ENCODE data around the gene PCID2.

PCID2 gene

DNA sequence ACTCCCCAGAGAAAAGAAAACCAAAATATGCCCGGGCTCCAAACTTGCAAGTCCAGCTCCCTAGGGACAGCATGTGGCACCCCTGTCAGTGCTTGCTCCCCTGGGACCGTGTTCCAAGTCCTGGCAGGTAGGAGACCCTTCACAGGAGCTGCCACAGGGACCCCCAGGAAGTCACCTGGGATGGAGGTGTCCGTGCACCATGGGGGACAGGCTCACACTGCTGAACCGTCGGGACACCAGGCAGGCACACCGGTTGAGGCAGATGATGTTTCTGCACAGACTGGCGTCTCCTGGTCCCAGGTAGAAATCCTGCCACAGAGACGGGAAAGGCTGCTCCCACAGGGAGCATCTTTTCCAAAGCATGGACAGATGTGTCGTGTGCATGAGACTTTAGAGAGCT, 61.7 kb downstream of the PCID2 start:
- no peak overlapping the region for H3K4me3 ChIP-seq (ENCODE audit: low read depth, low read length)
- TF ChIP-seq, protein P1, sequence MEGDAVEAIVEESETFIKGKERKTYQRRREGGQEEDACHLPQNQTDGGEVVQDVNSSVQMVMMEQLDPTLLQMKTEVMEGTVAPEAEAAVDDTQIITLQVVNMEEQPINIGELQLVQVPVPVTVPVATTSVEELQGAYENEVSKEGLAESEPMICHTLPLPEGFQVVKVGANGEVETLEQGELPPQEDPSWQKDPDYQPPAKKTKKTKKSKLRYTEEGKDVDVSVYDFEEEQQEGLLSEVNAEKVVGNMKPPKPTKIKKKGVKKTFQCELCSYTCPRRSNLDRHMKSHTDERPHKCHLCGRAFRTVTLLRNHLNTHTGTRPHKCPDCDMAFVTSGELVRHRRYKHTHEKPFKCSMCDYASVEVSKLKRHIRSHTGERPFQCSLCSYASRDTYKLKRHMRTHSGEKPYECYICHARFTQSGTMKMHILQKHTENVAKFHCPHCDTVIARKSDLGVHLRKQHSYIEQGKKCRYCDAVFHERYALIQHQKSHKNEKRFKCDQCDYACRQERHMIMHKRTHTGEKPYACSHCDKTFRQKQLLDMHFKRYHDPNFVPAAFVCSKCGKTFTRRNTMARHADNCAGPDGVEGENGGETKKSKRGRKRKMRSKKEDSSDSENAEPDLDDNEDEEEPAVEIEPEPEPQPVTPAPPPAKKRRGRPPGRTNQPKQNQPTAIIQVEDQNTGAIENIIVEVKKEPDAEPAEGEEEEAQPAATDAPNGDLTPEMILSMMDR (IDR thresholded peaks at IDR 0.05; ENCODE audit: low read depth, low read length), result no peak

DNA sequence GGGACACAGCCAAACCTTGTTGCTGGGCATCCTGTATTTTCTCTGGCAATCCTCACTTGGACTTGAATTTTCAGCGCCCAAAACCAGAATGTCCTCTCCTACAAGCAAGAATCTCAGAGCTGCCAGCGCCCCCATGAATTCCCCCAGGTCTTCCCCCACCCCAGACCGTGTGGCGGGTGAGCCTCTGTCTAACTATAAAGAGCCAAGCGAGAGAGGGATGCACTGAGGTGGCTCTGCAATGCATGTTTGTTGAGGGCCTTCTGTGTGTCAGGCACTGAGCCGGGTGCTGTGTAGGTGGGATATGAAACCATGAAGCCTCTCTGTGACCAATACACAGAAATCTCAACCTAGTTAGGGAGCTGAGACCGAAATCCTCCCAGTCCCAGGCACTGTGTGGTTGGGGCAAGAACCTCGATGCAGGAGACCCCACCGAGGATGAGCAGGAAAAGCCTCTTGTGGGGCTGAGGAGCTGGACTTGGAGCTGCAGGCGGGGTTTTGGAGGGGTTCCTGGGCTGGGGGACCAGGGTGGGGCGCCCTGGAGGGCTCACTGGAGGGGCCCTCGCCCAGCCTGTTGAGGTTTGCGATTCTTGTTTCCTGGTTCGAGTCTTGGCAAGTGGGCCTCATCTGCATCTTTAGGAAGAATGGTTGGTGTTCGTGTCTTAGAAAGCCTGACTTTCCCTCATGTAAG, 62.4 kb downstream of the PCID2 start:
- H3K4me3 ChIP-seq (ENCODE audit: low read depth, low read length), result no peak overlapping the region
- TF ChIP-seq, protein P1 (IDR thresholded peaks at IDR 0.05; ENCODE audit: low read depth, low read length), result no peak

DNA sequence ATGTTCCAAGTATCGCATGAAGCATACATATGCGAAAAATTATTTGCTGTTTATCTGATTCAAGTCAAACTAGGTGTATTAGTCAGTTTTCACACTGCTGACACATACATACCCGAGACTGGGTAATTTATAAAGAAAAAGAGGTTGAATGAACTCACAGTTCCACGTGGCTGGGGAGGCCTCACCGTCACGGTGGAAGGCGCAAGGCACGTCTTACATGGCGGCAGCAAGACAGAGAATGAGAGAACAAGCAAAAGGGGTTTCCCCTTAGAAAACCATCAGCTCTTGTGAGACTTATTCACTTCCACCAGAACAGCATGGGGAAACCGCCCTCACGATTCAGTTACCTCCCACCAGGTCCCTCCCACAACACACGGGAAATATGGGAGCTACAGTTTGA, 63.0 kb downstream of the PCID2 start:
- H3K4me3 ChIP-seq (ENCODE audit: low read depth, low read length), result no peak overlapping the region
- TF ChIP-seq, protein P1 (IDR thresholded peaks at IDR 0.05; ENCODE audit: low read depth, low read length), result no peak

DNA sequence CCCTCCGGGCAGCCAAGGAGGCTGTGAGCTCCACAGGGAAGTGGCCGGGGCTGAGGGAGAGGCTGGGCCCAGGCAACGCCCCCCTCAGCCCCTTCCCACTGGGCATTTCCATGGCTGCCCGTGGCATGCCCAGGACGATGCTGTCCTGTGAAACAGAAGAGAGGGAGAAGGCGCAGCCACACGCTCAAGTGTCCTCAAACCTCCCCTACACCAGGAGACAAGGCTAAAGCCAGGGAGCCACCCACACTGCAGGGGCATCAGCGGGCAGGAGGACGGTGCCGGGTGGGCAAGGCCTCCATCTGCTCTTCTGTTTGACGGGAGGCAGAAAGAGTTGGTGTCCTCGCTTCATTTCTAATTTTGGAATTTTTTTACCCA, 64.2 kb downstream of the PCID2 start:
- TF ChIP-seq, protein P1 (IDR thresholded peaks at IDR 0.05; ENCODE audit: low read depth, low read length), result no peak
- no peak overlapping the region for H3K4me3 ChIP-seq (ENCODE audit: low read depth, low read length)

DNA sequence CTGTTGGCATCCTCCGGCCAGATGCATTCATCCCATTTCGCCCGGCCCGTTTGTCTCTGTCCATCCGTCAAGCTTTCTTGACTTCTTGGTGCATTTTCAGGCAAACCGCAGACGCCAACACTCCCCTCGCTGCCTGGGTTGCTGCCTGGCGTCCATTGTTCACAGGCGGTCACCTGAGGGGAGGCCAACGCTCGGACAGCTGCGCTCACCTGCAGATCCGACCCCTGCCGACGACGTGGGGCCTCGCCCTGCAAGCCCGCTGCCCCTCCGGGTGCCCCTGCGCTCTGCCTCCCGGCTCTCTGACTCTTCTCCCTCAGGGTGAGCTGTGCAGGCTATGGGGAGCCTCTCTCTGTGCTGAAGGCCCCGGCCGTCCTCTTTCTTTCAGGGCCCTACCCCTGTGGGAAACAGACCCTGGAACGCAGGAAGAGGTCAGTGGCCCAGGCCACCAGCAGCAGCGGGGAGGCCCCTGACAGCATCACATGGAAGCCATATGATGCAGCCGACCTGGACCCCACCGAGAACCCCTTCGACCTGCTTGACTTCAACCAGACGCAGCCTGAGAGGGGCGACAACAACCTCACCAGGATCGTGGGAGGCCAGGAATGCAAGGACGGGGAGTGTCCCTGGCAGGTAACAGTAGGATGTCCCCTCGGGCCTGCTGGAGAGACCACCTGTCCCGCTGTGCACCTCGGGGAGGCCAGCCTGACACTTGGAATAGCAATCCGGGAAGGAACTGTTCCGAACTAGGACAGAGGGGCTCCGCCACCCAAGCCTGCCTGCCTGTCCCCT, 64.8 kb downstream of the PCID2 start:
- TF ChIP-seq, protein P1 (IDR thresholded peaks at IDR 0.05; ENCODE audit: low read depth, low read length), result no peak
- H3K4me3 ChIP-seq (ENCODE audit: low read depth, low read length), result no peak overlapping the region

DNA sequence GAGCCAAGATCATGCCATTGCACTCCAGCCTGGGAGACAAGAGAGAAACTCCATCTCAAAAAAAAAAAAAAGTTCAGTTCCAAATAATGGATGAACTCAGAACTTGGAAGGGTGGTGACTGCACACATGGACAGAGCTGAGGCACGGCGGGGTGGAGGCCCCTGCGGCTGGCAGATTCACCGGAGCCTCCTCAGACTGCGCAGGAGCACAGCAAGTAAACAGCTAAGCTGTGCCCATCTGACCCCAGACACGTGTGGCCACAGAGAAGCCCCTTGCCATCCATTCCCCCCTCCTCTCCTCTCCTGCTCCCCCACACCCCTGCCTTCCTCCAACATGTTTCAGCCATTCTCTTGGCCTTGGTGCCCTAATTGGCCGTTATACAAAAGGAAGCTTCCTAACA, 65.6 kb downstream of the PCID2 start:
- no peak overlapping the region for H3K4me3 ChIP-seq (ENCODE audit: low read depth, low read length)
- TF ChIP-seq, protein P1 (IDR thresholded peaks at IDR 0.05; ENCODE audit: low read depth, low read length), result no peak

DNA sequence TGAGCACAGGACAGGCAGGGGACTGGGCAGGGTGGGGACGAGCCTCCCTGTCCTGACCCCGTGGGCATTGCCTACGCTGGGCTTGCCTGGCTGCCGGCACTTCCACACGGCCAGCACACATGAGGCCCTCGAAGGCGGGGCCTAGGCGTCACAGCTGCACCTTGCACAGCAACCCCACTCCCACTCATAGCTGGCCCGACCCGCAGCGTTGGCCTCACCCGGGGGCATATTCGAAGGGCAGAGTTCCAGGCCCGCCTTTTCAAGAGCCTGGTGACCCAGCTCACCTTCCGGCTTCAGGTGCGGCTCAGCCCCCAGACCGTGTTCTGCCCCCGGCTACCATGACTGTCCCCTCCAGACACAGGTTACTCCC, 66.9 kb downstream of the PCID2 start:
- no peak overlapping the region for H3K4me3 ChIP-seq (ENCODE audit: low read depth, low read length)
- TF ChIP-seq, protein P1 (IDR thresholded peaks at IDR 0.05; ENCODE audit: low read depth, low read length), result no peak
